DND-41 (cell line): ENCODE results near the gene MICU1.

Experiments used
- ATAC-seq: fragments of 200-7000 bp; cut with Tn5 transposase; 3 replicates; pipeline ENCODE4 v1.9.1; 2021; ENCODE audit warnings: low read depth; ENCODE audit not compliant: insufficient read depth
- DNase-seq: peaks from one replicate; pipeline ENCODE4 v3.0.0-alpha.2; 2020
- H2AFZ ChIP-seq: 2 replicates; pipeline ENCODE4 v1.6.0; 2012; ENCODE audit warnings: low read depth, low read length
- H3K27ac ChIP-seq: 2 replicates; pipeline ENCODE4 v1.5.1; 2012; ENCODE audit warnings: low read length, inconsistent platforms
- H3K27me3 ChIP-seq: fragments of 200-600 bp; sonication (generic); 2 replicates; pipeline ENCODE4 v1.6.0; 2012; ENCODE audit warnings: low read length, mild to moderate bottlenecking, inconsistent platforms; ENCODE audit not compliant: insufficient read depth, poor library complexity
- H3K36me3 ChIP-seq: 2 replicates; pipeline ENCODE4 v1.5.1; 2012; ENCODE audit warnings: low read length, inconsistent platforms; ENCODE audit not compliant: insufficient read depth
- H3K4me1 ChIP-seq: 2 replicates; pipeline ENCODE4 v1.5.1; 2012; ENCODE audit warnings: mild to moderate bottlenecking, low read length; ENCODE audit not compliant: insufficient read depth
- H3K4me2 ChIP-seq: 2 replicates; pipeline ENCODE4 v1.6.0; 2012; ENCODE audit warnings: mild to moderate bottlenecking, moderate library complexity, low read length, inconsistent platforms; ENCODE audit not compliant: insufficient read depth
- H3K4me3 ChIP-seq, 2 experiments: fragments of 200-600 bp in 1 of 2; shearing (Covaris generic) in 1 of 2; 2 replicates each; pipeline ENCODE4 v1.5.1; 2012 to 2016; ENCODE audit warnings: inconsistent platforms in 2 of 2, low read length in 2 of 2, mild to moderate bottlenecking in 2 of 2, low read depth in 1 of 2, moderate library complexity in 1 of 2
- H3K79me2 ChIP-seq: 2 replicates; pipeline ENCODE4 v1.6.0; 2012; ENCODE audit warnings: low read length, inconsistent platforms; ENCODE audit not compliant: insufficient read depth
- H3K9ac ChIP-seq: 2 replicates; pipeline ENCODE4 v1.6.0; 2012; ENCODE audit warnings: low read depth, mild to moderate bottlenecking, inconsistent platforms, low read length, moderate library complexity
- H3K9me3 ChIP-seq: 2 replicates; pipeline ENCODE4 v1.5.1; 2012; ENCODE audit warnings: low read length, moderate library complexity, mild to moderate bottlenecking, inconsistent platforms; ENCODE audit not compliant: insufficient read depth, severe bottlenecking
- H4K20me1 ChIP-seq: 2 replicates; pipeline ENCODE4 v1.6.0; 2012; ENCODE audit warnings: low read length; ENCODE audit not compliant: insufficient read depth
- CTCF ChIP-seq: IDR thresholded peaks from 2 replicates; pipeline ENCODE4 v1.5.1; 2012; ENCODE audit warnings: borderline replicate concordance, low read length, moderate library complexity, mild to moderate bottlenecking; ENCODE audit not compliant: poor library complexity, severe bottlenecking; ENCODE audit errors: extremely low read depth
- EZH2 ChIP-seq: IDR thresholded peaks from 3 replicates; pipeline ENCODE4 v1.6.1; 2012; ENCODE audit warnings: borderline replicate concordance, low read depth, mild to moderate bottlenecking, moderate library complexity, low read length, inconsistent platforms; ENCODE audit not compliant: severe bottlenecking

The MICU1 gene

GRCh38 chr10:72354356-72355213, 271.3 kb downstream of the MICU1 start, which contains the start of gene DNAJB12:
Gene DNAJB12 (minus strand): TSS chr10:72354919. CDS start chr10:72354897, 22 bp downstream.
- peak within 1 kb of the TSS; percentile 91 for H2AFZ ChIP-seq
- peak within 1 kb of the TSS; percentile 85 for H3K9ac ChIP-seq
- no peaks in the 10 kb centered on the region for H3K27me3 ChIP-seq
- peak within 1 kb of the TSS; percentile 98 for H3K27ac ChIP-seq
- peaks cover 40% of the 10 kb centered on the region for H4K20me1 ChIP-seq
- H3K9me3 ChIP-seq: no peaks in the 10 kb centered on the region
- H3K36me3 ChIP-seq: peaks cover 42% of the 10 kb centered on the region
- H3K4me2 ChIP-seq: peak within 1 kb of the TSS; percentile 98
- DNase-seq: peak; percentile 93
- peak; percentile 89 for ATAC-seq
- peaks cover 48% of the 10 kb centered on the region for H3K79me2 ChIP-seq
- peak within 1 kb of the TSS; percentile 73 to 78 for H3K4me3 ChIP-seq
- TF ChIP-seq EZH2: no peak
- peak; percentile 32 for TF ChIP-seq CTCF
- H3K4me1 ChIP-seq: peaks cover 35% of the 10 kb centered on the region

- Histone ChIP-seq H4K20me1 (peaks cover 40% of the 10 kb centered on the region), H2AFZ (peak overlapping the region; percentile 91), H3K27ac (peak overlapping the region; percentile 98), H3K9ac (peak overlapping the region; percentile 85), H3K4me2 (peak overlapping the region; percentile 98), H3K27me3 (no peaks in the 10 kb centered on the region), H3K4me3 (peak overlapping the region; percentile 73 to 78), H3K36me3 (peaks cover 48% of the 10 kb centered on the region), H3K79me2 (peaks cover 54% of the 10 kb centered on the region), H3K4me1 (peaks cover 35% of the 10 kb centered on the region), H3K9me3 (no peaks in the 10 kb centered on the region)
- TF ChIP-seq CTCF: no peak
- TF ChIP-seq EZH2: no peak
- ATAC-seq (no peak), DNase-seq (no peak)
These were observed 271.9 kb downstream of the MICU1 start for GRCh38 chr10:72353965-72354355.

- Histone ChIP-seq H3K4me3 (peak overlapping the region; percentile 73 to 78), H3K36me3 (peaks cover 55% of the 10 kb centered on the region), H3K27ac (peak overlapping the region; percentile 98), H3K4me2 (peak overlapping the region; percentile 98), H2AFZ (peak overlapping the region; percentile 91), H3K9ac (peak overlapping the region; percentile 85), H3K27me3 (no peaks in the 10 kb centered on the region), H4K20me1 (peaks cover 46% of the 10 kb centered on the region), H3K4me1 (peaks cover 35% of the 10 kb centered on the region), H3K9me3 (no peaks in the 10 kb centered on the region), H3K79me2 (peaks cover 60% of the 10 kb centered on the region)
- DNase-seq: no peak
- ATAC-seq: no peak
- TF ChIP-seq EZH2 (no peak), CTCF (no peak)
These were observed 272.6 kb downstream of the MICU1 start for GRCh38 chr10:72353028-72353964.
